OCI-LY7 (cell line): ENCODE measurements around the gene SRGAP3.
A peak's percentile ranks its signal among the peaks of the same experiment; 100 is the strongest.

Experiments
- EZH2phosphoT487 ChIP-seq: fragments of 200-600 bp; sonication (generic); IDR thresholded peaks from 2 replicates; pipeline ENCODE4 v1.6.1; 2018; ENCODE audit warnings: low read depth, borderline replicate concordance, mild to moderate bottlenecking, mixed run types, antibody characterized with exemption, low read length, moderate library complexity, mixed read lengths
- TF ChIP-seq, protein P1 (sequence below): fragments of 200-600 bp; sonication (generic); conservative IDR thresholded peaks from 2 replicates; pipeline ENCODE4 v1.5.1; 2014; ENCODE audit warnings: mild to moderate bottlenecking, antibody characterized with exemption, low read length, moderate library complexity, mixed read lengths

DNA sequence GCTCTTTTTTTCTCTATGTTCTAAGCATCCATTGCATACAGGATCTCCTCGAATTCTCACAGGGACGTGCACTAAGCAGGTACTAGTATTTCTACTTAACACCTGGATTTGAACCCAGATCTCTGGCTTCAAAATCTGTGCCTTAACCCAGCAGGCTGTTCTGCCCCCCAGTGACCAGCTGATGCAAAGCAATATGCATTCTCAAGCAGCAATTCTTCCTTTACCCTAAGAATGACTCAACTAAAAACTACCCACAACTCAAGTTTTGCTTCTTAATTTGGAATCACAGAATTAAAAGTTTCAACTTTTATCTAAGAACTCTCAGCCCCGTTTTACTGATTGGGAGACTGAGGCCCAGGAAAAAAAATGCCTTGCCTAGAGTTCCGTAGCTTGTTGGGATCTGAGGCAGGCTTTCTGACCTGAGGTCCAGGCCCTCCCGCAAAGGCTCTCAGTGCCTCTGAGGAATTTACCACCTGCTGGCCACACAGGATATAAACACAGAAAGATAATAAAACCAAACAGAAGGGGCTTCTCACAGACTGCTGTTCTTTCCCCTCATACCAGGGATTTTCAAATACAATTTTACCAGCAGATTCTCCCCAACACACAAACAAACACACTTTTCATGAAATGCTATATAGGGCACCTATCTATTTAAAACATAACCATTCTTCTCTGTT is 170.7 kb downstream of the SRGAP3 start:
- TF ChIP-seq, protein P1, sequence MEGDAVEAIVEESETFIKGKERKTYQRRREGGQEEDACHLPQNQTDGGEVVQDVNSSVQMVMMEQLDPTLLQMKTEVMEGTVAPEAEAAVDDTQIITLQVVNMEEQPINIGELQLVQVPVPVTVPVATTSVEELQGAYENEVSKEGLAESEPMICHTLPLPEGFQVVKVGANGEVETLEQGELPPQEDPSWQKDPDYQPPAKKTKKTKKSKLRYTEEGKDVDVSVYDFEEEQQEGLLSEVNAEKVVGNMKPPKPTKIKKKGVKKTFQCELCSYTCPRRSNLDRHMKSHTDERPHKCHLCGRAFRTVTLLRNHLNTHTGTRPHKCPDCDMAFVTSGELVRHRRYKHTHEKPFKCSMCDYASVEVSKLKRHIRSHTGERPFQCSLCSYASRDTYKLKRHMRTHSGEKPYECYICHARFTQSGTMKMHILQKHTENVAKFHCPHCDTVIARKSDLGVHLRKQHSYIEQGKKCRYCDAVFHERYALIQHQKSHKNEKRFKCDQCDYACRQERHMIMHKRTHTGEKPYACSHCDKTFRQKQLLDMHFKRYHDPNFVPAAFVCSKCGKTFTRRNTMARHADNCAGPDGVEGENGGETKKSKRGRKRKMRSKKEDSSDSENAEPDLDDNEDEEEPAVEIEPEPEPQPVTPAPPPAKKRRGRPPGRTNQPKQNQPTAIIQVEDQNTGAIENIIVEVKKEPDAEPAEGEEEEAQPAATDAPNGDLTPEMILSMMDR = 0 out of 2 replicates have a peak, but pooled peaks have one; percentile 18
- TF ChIP-seq EZH2phosphoT487 = no peak
